ENCODE results near the gene MCEMP1.

The MCEMP1 gene

GRCh38 chr19:7704280-7705060 is 27.6 kb downstream of the MCEMP1 start:
- Histone ChIP-seq H3K9me3 (ENCODE audit: control insufficient read depth in 1 of 2, low read length in 2 of 2) (no peaks in the 10 kb centered on the region), H3K27me3 (ENCODE audit: low read depth, low read length) (no peaks in the 10 kb centered on the region), H3K4me1 (ENCODE audit: control insufficient read depth in 1 of 2, insufficient read depth in 2 of 2, low read length in 2 of 2) (no peaks in the 10 kb centered on the region), H3K27ac (ENCODE audit: low read length) (no peak overlapping the region), H3K4me3 (ENCODE audit: low read depth in 1 of 2, low read length in 2 of 2) (no peak overlapping the region), H3K36me3 (ENCODE audit: control insufficient read depth in 1 of 2, insufficient read depth in 2 of 2, low read length in 2 of 2) (no peaks in the 10 kb centered on the region)

GRCh38 chr19:7705387-7706187 is 28.7 kb downstream of the MCEMP1 start:
- no peaks in the 10 kb centered on the region for H3K9me3 ChIP-seq (ENCODE audit: control insufficient read depth in 1 of 2, low read length in 2 of 2)
- H3K4me1 ChIP-seq (ENCODE audit: control insufficient read depth in 1 of 2, insufficient read depth in 2 of 2, low read length in 2 of 2): no peaks in the 10 kb centered on the region
- no peak overlapping the region for H3K4me3 ChIP-seq (ENCODE audit: low read depth in 1 of 2, low read length in 2 of 2)
- no peaks in the 10 kb centered on the region for H3K27me3 ChIP-seq (ENCODE audit: low read depth, low read length)
- no peak overlapping the region for H3K27ac ChIP-seq (ENCODE audit: low read length)
- H3K36me3 ChIP-seq (ENCODE audit: control insufficient read depth in 1 of 2, insufficient read depth in 2 of 2, low read length in 2 of 2): no peaks in the 10 kb centered on the region

- Histone ChIP-seq H3K36me3 (ENCODE audit: control insufficient read depth in 1 of 2, insufficient read depth in 2 of 2, low read length in 2 of 2) (no peaks in the 10 kb centered on the region), H3K27ac (ENCODE audit: low read length) (peak overlapping the region; percentile 23), H3K9me3 (ENCODE audit: control insufficient read depth in 1 of 2, low read length in 2 of 2) (no peaks in the 10 kb centered on the region), H3K27me3 (ENCODE audit: low read depth, low read length) (no peaks in the 10 kb centered on the region), H3K4me1 (ENCODE audit: control insufficient read depth in 1 of 2, insufficient read depth in 2 of 2, low read length in 2 of 2) (no peaks in the 10 kb centered on the region), H3K4me3 (ENCODE audit: low read depth in 1 of 2, low read length in 2 of 2) (no peak overlapping the region)
Observed at GRCh38 chr19:7706188-7706954, 29.5 kb downstream of the MCEMP1 start.

- no peaks in the 10 kb centered on the region for H3K27me3 ChIP-seq (ENCODE audit: low read depth, low read length)
- H3K27ac ChIP-seq (ENCODE audit: low read length): peak overlapping the region; percentile 23
- H3K4me3 ChIP-seq (ENCODE audit: low read depth in 1 of 2, low read length in 2 of 2): no peak overlapping the region
- H3K9me3 ChIP-seq (ENCODE audit: control insufficient read depth in 1 of 2, low read length in 2 of 2): no peaks in the 10 kb centered on the region
- H3K4me1 ChIP-seq (ENCODE audit: control insufficient read depth in 1 of 2, insufficient read depth in 2 of 2, low read length in 2 of 2): no peaks in the 10 kb centered on the region
- no peaks in the 10 kb centered on the region for H3K36me3 ChIP-seq (ENCODE audit: control insufficient read depth in 1 of 2, insufficient read depth in 2 of 2, low read length in 2 of 2)
Observed at GRCh38 chr19:7706955-7707456, 30.1 kb downstream of the MCEMP1 start.

- H3K9me3 ChIP-seq (ENCODE audit: control insufficient read depth in 1 of 2, low read length in 2 of 2): no peaks in the 10 kb centered on the region
- no peak overlapping the region for H3K4me3 ChIP-seq (ENCODE audit: low read depth in 1 of 2, low read length in 2 of 2)
- no peaks in the 10 kb centered on the region for H3K36me3 ChIP-seq (ENCODE audit: control insufficient read depth in 1 of 2, insufficient read depth in 2 of 2, low read length in 2 of 2)
- H3K27me3 ChIP-seq (ENCODE audit: low read depth, low read length): no peaks in the 10 kb centered on the region
- no peaks in the 10 kb centered on the region for H3K4me1 ChIP-seq (ENCODE audit: control insufficient read depth in 1 of 2, insufficient read depth in 2 of 2, low read length in 2 of 2)
- no peak overlapping the region for H3K27ac ChIP-seq (ENCODE audit: low read length)
Observed at GRCh38 chr19:7709932-7710460, 33.1 kb downstream of the MCEMP1 start.

GRCh38 chr19:7710616-7711015 is 33.7 kb downstream of the MCEMP1 start:
- H3K36me3 ChIP-seq (ENCODE audit: control insufficient read depth in 1 of 2, insufficient read depth in 2 of 2, low read length in 2 of 2): no peaks in the 10 kb centered on the region
- no peak overlapping the region for H3K27ac ChIP-seq (ENCODE audit: low read length)
- no peaks in the 10 kb centered on the region for H3K27me3 ChIP-seq (ENCODE audit: low read depth, low read length)
- no peak overlapping the region for H3K4me3 ChIP-seq (ENCODE audit: low read depth in 1 of 2, low read length in 2 of 2)
- H3K4me1 ChIP-seq (ENCODE audit: control insufficient read depth in 1 of 2, insufficient read depth in 2 of 2, low read length in 2 of 2): no peaks in the 10 kb centered on the region
- no peaks in the 10 kb centered on the region for H3K9me3 ChIP-seq (ENCODE audit: control insufficient read depth in 1 of 2, low read length in 2 of 2)

- Histone ChIP-seq H3K27me3 (ENCODE audit: low read depth, low read length) (no peaks in the 10 kb centered on the region), H3K9me3 (ENCODE audit: control insufficient read depth in 1 of 2, low read length in 2 of 2) (peaks cover 3 to 5% of the 10 kb centered on the region in 2 donors), H3K4me1 (ENCODE audit: control insufficient read depth in 1 of 2, insufficient read depth in 2 of 2, low read length in 2 of 2) (no peaks in the 10 kb centered on the region), H3K36me3 (ENCODE audit: control insufficient read depth in 1 of 2, insufficient read depth in 2 of 2, low read length in 2 of 2) (no peaks in the 10 kb centered on the region), H3K4me3 (ENCODE audit: low read depth in 1 of 2, low read length in 2 of 2) (no peak overlapping the region), H3K27ac (ENCODE audit: low read length) (no peak overlapping the region)
Observed at GRCh38 chr19:7715671-7716070, 38.8 kb downstream of the MCEMP1 start.

- H3K9me3 ChIP-seq (ENCODE audit: control insufficient read depth in 1 of 2, low read length in 2 of 2): peaks cover 3 to 5% of the 10 kb centered on the region in 2 donors
- no peak overlapping the region for H3K27ac ChIP-seq (ENCODE audit: low read length)
- H3K4me1 ChIP-seq (ENCODE audit: control insufficient read depth in 1 of 2, insufficient read depth in 2 of 2, low read length in 2 of 2): no peaks in the 10 kb centered on the region
Observed at GRCh38 chr19:7716762-7717161, 39.9 kb downstream of the MCEMP1 start.

GRCh38 chr19:7718668-7719067 is 41.8 kb downstream of the MCEMP1 start:
- no peaks in the 10 kb centered on the region for H3K4me1 ChIP-seq (ENCODE audit: control insufficient read depth in 1 of 2, insufficient read depth in 2 of 2, low read length in 2 of 2)
- H3K4me3 ChIP-seq (ENCODE audit: low read depth in 1 of 2, low read length in 2 of 2): no peak overlapping the region
- no peak overlapping the region for H3K27ac ChIP-seq (ENCODE audit: low read length)
- no peaks in the 10 kb centered on the region for H3K27me3 ChIP-seq (ENCODE audit: low read depth, low read length)
- no peaks in the 10 kb centered on the region for H3K36me3 ChIP-seq (ENCODE audit: control insufficient read depth in 1 of 2, insufficient read depth in 2 of 2, low read length in 2 of 2)
- peaks cover 3 to 5% of the 10 kb centered on the region in 2 donors for H3K9me3 ChIP-seq (ENCODE audit: control insufficient read depth in 1 of 2, low read length in 2 of 2)

More at GRCh38 chr19:7716762-7717161, 39.9 kb downstream of the MCEMP1 start:
- H3K36me3 ChIP-seq (ENCODE audit: control insufficient read depth in 1 of 2, insufficient read depth in 2 of 2, low read length in 2 of 2): no peaks in the 10 kb centered on the region
- no peaks in the 10 kb centered on the region for H3K27me3 ChIP-seq (ENCODE audit: low read depth, low read length)
- no peak overlapping the region for H3K4me3 ChIP-seq (ENCODE audit: low read depth in 1 of 2, low read length in 2 of 2)

- Histone ChIP-seq H3K27me3 (ENCODE audit: low read depth, low read length) (no peaks in the 10 kb centered on the region), H3K27ac (ENCODE audit: low read length) (no peak overlapping the region), H3K9me3 (ENCODE audit: control insufficient read depth in 1 of 2, low read length in 2 of 2) (peaks cover 3 to 5% of the 10 kb centered on the region in 2 donors), H3K4me3 (ENCODE audit: low read depth in 1 of 2, low read length in 2 of 2) (no peak overlapping the region), H3K36me3 (ENCODE audit: control insufficient read depth in 1 of 2, insufficient read depth in 2 of 2, low read length in 2 of 2) (no peaks in the 10 kb centered on the region), H3K4me1 (ENCODE audit: control insufficient read depth in 1 of 2, insufficient read depth in 2 of 2, low read length in 2 of 2) (no peaks in the 10 kb centered on the region)
Observed at GRCh38 chr19:7720351-7720750, 43.5 kb downstream of the MCEMP1 start.

GRCh38 chr19:7722231-7722651 is 45.4 kb downstream of the MCEMP1 start:
- H3K4me3 ChIP-seq (ENCODE audit: low read depth in 1 of 2, low read length in 2 of 2): no peak overlapping the region
- no peaks in the 10 kb centered on the region for H3K4me1 ChIP-seq (ENCODE audit: control insufficient read depth in 1 of 2, insufficient read depth in 2 of 2, low read length in 2 of 2)
- H3K27me3 ChIP-seq (ENCODE audit: low read depth, low read length): no peaks in the 10 kb centered on the region
- H3K27ac ChIP-seq (ENCODE audit: low read length): no peak overlapping the region
- no peaks in the 10 kb centered on the region for H3K9me3 ChIP-seq (ENCODE audit: control insufficient read depth in 1 of 2, low read length in 2 of 2)
- H3K36me3 ChIP-seq (ENCODE audit: control insufficient read depth in 1 of 2, insufficient read depth in 2 of 2, low read length in 2 of 2): no peaks in the 10 kb centered on the region

All from muscle layer of duodenum (tissue), 2 donors.